K562 treated with DMSO at 1 percent for 12 hours (cell line): Measurements from ENCODE around the gene MASTL. TPM values are rescaled to one million over a fixed set of nuclear protein-coding genes. Genes with fewer than 3 reads are reported as not detected.

ENCODE experiments used
- total RNA-seq: library from RNA; unstranded; fragments of 300-600 nt; gene quantifications from 2 replicates; pipeline ENCODE4 v1.2.3, GENCODE V29; 2022; ENCODE audit not compliant: insufficient read depth

MASTL gene
- total RNA-seq: 8.2 and 23.7 TPM in 2 replicates

GRCh38 chr10:27155066-27155754, at the start of gene MASTL:
TSS of gene MASTL (plus strand) at chr10:27155352. CDS start at chr10:27155427, 75 bp downstream.

Other genes with a start within 250 kb of the MASTL start
- 1.8 and 5.7 TPM in 2 replicates for gene ANKRD26, start 54.9 kb upstream of the MASTL start, total RNA-seq
- gene YME1L1, start 968 bp upstream of the MASTL start, total RNA-seq: 37.0 and 80.7 TPM in 2 replicates
- gene ACBD5, start 85.4 kb downstream of the MASTL start, total RNA-seq: 2.8 and 9.1 TPM in 2 replicates